SK-N-SH (cell line): ENCODE measurements around the gene SETD1A. TPM values are rescaled to one million over a fixed set of nuclear protein-coding genes. Genes with fewer than 3 reads are reported as not detected.

Experiments used
- CTCF ChIA-PET: fragments of 300-600, 350-600 bp; formaldehyde crosslinking; extraction: SDS; loops from one replicate; lab custom pipeline; 2021; lab: Yijun Ruan, JAX
- POLR2A ChIA-PET: fragments of 350-600 bp; sonication (Branson Sonifier 250); formaldehyde crosslinking; extraction: SDS; loops from one replicate; lab custom pipeline; 2020; ENCODE audit warnings: antibody characterized with exemption, inconsistent platforms; lab: Yijun Ruan, JAX
- DNase-seq: peaks from one replicate; pipeline ENCODE4 v3.0.0; 2012
- H2AFZ ChIP-seq: fragments of 200-600 bp; sonication (generic); 2 replicates; pipeline ENCODE4 v1.8.1; 2016; ENCODE audit warnings: antibody characterized with exemption, mild to moderate bottlenecking, low read depth
- H3F3A ChIP-seq: fragments of 200-600 bp; sonication (generic); replicated peaks from 2 replicates; pipeline ENCODE3; 2016; ENCODE audit warnings: antibody characterized with exemption, mild to moderate bottlenecking; ENCODE audit not compliant: insufficient read depth
- H3K27ac ChIP-seq, 2 experiments: fragments of 200-500 bp in 1 of 2; fragments of 200-600 bp in 1 of 2; sonication (Bioruptor generic) in 1 of 2; sonication (generic), shearing (Covaris generic) in 1 of 2; 2 replicates each; pipeline versions ENCODE4 v1.5.1 to v1.6.1; 2014 to 2016; ENCODE audit warnings: low read depth in 2 of 2, inconsistent platforms in 1 of 2, low read length in 1 of 2, mild to moderate bottlenecking in 1 of 2, mixed read lengths in 1 of 2
- H3K27me3 ChIP-seq: fragments of 200-600 bp; sonication (generic), shearing (Covaris generic); 2 replicates; pipeline ENCODE4 v1.6.1; 2016; ENCODE audit warnings: mixed run types; ENCODE audit not compliant: insufficient read depth
- H3K36me3 ChIP-seq, 2 experiments: fragments of 200-500 bp in 1 of 2; fragments of 200-600 bp in 1 of 2; sonication (Bioruptor generic) in 1 of 2; sonication (generic) in 1 of 2; replicated peaks in 1 of 2; 2 replicates each; pipeline versions ENCODE3 to v1.5.1; 2014 to 2016; ENCODE audit warnings: low read length in 1 of 2, mild to moderate bottlenecking in 1 of 2; ENCODE audit not compliant: insufficient read depth in 2 of 2, control insufficient read depth in 1 of 2
- H3K4me1 ChIP-seq, 2 experiments: fragments of 200-500 bp in 1 of 2; fragments of 200-600 bp in 1 of 2; sonication (Bioruptor generic) in 1 of 2; sonication (generic), shearing (Covaris generic) in 1 of 2; 2 replicates each; pipeline versions ENCODE4 v1.5.1 to v1.6.1; 2014 to 2016; ENCODE audit warnings: low read depth in 1 of 2, low read length in 1 of 2, mixed run types in 1 of 2; ENCODE audit not compliant: insufficient read depth in 2 of 2, control insufficient read depth in 1 of 2
- H3K4me2 ChIP-seq: fragments of 200-600 bp; sonication (generic), shearing (Covaris generic); 2 replicates; pipeline ENCODE4 v1.6.1; 2017; ENCODE audit warnings: mixed run types
- H3K4me3 ChIP-seq, 2 experiments: fragments of 200-500 bp in 1 of 2; fragments of 200-600 bp in 1 of 2; sonication (Bioruptor generic) in 1 of 2; sonication (generic), shearing (Covaris generic) in 1 of 2; 2 replicates each; pipeline versions ENCODE4 v1.5.1 to v1.8.1; 2014 to 2016; ENCODE audit warnings: low read depth in 2 of 2, inconsistent platforms in 1 of 2, low read length in 1 of 2, mild to moderate bottlenecking in 1 of 2, mixed read lengths in 1 of 2, moderate library complexity in 1 of 2
- H3K79me2 ChIP-seq: fragments of 200-600 bp; sonication (generic); 2 replicates; pipeline ENCODE4 v1.8.1; 2017; ENCODE audit warnings: mild to moderate bottlenecking; ENCODE audit not compliant: insufficient read depth
- H3K9ac ChIP-seq: fragments of 200-600 bp; sonication (generic); 2 replicates; pipeline ENCODE4 v1.6.1; 2017; ENCODE audit warnings: mixed run types
- H3K9me2 ChIP-seq: fragments of 200-600 bp; sonication (generic); 2 replicates; pipeline ENCODE4 v1.6.1; 2017; ENCODE audit warnings: mixed run types
- H3K9me3 ChIP-seq: fragments of 200-600 bp; sonication (generic); 2 replicates; pipeline ENCODE4 v1.6.1; 2017; ENCODE audit warnings: mixed run types, mild to moderate bottlenecking, moderate library complexity
- H4K20me1 ChIP-seq: fragments of 200-600 bp; sonication (generic); 2 replicates; pipeline ENCODE4 v1.6.1; 2017; ENCODE audit warnings: mild to moderate bottlenecking, mixed run types; ENCODE audit not compliant: insufficient read depth
- CHD2 ChIP-seq: fragments of 150-350 bp; IDR thresholded peaks from 2 replicates; pipeline ENCODE4 v1.6.1; 2018; ENCODE audit warnings: low read length; ENCODE audit not compliant: partially characterized antibody
- EP300 ChIP-seq, 2 experiments: IDR thresholded peaks; 2 replicates each; pipeline versions ENCODE4 v1.4.0 to v1.6.1; 2012; ENCODE audit warnings: borderline replicate concordance in 1 of 2, low read depth in 1 of 2, low read length in 1 of 2
- EZH2phosphoT487 ChIP-seq: fragments of 200-600 bp; sonication (generic); IDR thresholded peaks from 2 replicates; pipeline ENCODE4 v1.6.1; 2017; ENCODE audit warnings: low read depth, mixed run types, mild to moderate bottlenecking, antibody characterized with exemption, moderate library complexity, borderline replicate concordance
- FOXJ3 ChIP-seq: sonication (generic); formaldehyde crosslinking; IDR thresholded peaks from 2 replicates; pipeline ENCODE4 v1.5.1; 2020; ENCODE audit warnings: mild to moderate bottlenecking, missing genetic modification reagents
- FOXM1 ChIP-seq: IDR thresholded peaks from 2 replicates; pipeline ENCODE4 v1.4.0; 2012; ENCODE audit warnings: low read depth, mild to moderate bottlenecking
- GABPA ChIP-seq: IDR thresholded peaks from 2 replicates; pipeline ENCODE4 v1.4.0; 2012; ENCODE audit warnings: low read depth, mild to moderate bottlenecking
- JUND ChIP-seq: IDR thresholded peaks from 2 replicates; pipeline ENCODE4 v1.4.0; 2012
- MXI1 ChIP-seq: IDR thresholded peaks from 2 replicates; pipeline ENCODE4 v1.6.1; 2012; ENCODE audit warnings: mild to moderate bottlenecking, low read depth, low read length, improper control_type of control experiment
- POLR2AphosphoS5 ChIP-seq: IDR thresholded peaks from 2 replicates; pipeline ENCODE4 v1.6.1; 2012; ENCODE audit warnings: low read depth, low read length
- RCOR1 ChIP-seq: fragments of 150-350 bp; IDR thresholded peaks from 2 replicates; pipeline ENCODE4 v1.6.1; 2017; ENCODE audit warnings: antibody characterized with exemption, low read length
- RFX5 ChIP-seq: IDR thresholded peaks from 2 replicates; pipeline ENCODE4 v1.6.1; 2012; ENCODE audit warnings: mild to moderate bottlenecking, improper control_type of control experiment, low read length
- SIN3A ChIP-seq: IDR thresholded peaks from 2 replicates; pipeline ENCODE4 v1.6.1; 2012; ENCODE audit warnings: low read depth, mild to moderate bottlenecking, low read length, moderate library complexity, borderline replicate concordance
- SMC3 ChIP-seq: IDR thresholded peaks from 2 replicates; pipeline ENCODE4 v1.6.1; 2012; ENCODE audit warnings: low read depth, low read length, improper control_type of control experiment
- TCF12 ChIP-seq: IDR thresholded peaks from 2 replicates; pipeline ENCODE4 v1.4.0; 2012
- TEAD4 ChIP-seq: IDR thresholded peaks from 2 replicates; pipeline ENCODE4 v1.4.0; 2012; ENCODE audit warnings: mild to moderate bottlenecking, borderline replicate concordance; ENCODE audit not compliant: insufficient read depth
- USF2 ChIP-seq: fragments of 150-350 bp; IDR thresholded peaks from 2 replicates; pipeline ENCODE4 v1.6.1; 2017; ENCODE audit warnings: antibody characterized with exemption, low read length, low read depth, borderline replicate concordance
- WGBS: methylation state at CpG from one replicate; pipeline ENCODE4 v1.1.6; 2017; ENCODE audit warnings: low lambda C conversion rate; 5-methylcytosine and 5-hydroxymethylcytosine counted together
- polyA plus RNA-seq, 3 experiments: library from polyadenylated mRNA; depleted of rRNA; stranded (reverse); fragments of >200 nt; gene quantifications; 2 replicates each; pipeline ENCODE4 v1.2.3, GENCODE V29; 2012
- TF ChIP-seq, protein P1 (sequence below): IDR thresholded peaks from 2 replicates; pipeline ENCODE4 v1.4.0; 2012; ENCODE audit warnings: low read depth, borderline replicate concordance
- TF ChIP-seq, protein P2 (sequence below): fragments of 200-600 bp; sonication (generic); IDR thresholded peaks from 2 replicates; pipeline ENCODE4 v1.6.1; 2017; ENCODE audit warnings: antibody characterized with exemption, mild to moderate bottlenecking, moderate library complexity
- TF ChIP-seq, protein P3 (sequence below): IDR thresholded peaks from 2 replicates; pipeline ENCODE4 v1.4.0; 2012; ENCODE audit warnings: low read depth

SETD1A gene
- polyA plus RNA-seq, 1 of the 3 experiments (the other 2 are of a cell fraction) = 6.8 TPM

DNA sequence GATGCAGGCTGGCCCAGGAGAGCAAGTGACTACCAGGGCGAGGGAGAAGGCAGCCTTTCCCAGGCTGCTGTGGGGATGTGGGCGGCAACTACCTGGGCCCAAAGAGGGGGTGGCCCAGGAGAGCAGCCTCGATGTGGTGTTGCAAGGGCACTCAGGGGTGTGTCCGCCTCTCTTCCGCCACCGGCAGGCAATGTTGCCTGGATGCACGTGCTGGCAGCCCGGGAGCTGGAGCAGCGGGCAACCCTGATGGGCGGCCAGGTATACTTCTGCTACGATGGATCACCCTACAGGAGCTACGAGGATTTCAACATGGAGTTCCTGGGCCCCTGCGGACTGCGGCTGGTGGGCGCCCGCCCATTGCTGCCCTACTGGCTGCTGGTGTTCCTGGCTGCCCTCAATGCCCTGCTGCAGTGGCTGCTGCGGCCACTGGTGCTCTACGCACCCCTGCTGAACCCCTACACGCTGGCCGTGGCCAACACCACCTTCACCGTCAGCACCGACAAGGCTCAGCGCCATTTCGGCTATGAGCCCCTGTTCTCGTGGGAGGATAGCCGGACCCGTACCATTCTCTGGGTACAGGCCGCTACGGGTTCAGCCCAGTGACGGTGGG is 30.1 kb downstream of the SETD1A start:
- H3K9me3 ChIP-seq = no peaks in the 10 kb centered on the region
- H3K27ac ChIP-seq = no peak overlapping the region
- no peaks in the 10 kb centered on the region for H3K79me2 ChIP-seq
- H4K20me1 ChIP-seq = no peaks in the 10 kb centered on the region
- no peak overlapping the region for H3K9ac ChIP-seq
- CTCF ChIA-PET = interaction anchor here (0.5 to 2.2 kb wide), 2 partner anchors 155 to 455 kb away, joined by 3 to 6 read pairs; partner anchors contain the start of gene ZNF843
- H3F3A ChIP-seq = no peaks in the 10 kb centered on the region
- DNase-seq = no peak
- POLR2A ChIA-PET = interaction anchor here (0.9 kb wide), 1 partner anchor 9 kb away, joined by 5 read pairs; no protein-coding TSS in a partner anchor
- 97% methylated on average over 7 of the region's 30 CpGs for WGBS
- no peaks in the 10 kb centered on the region for H3K27me3 ChIP-seq
- H3K4me1 ChIP-seq = peaks cover 5 to 8% of the 10 kb centered on the region in 2 experiments; a peak in 2 of 4 replicates
- no peak overlapping the region for H3K4me2 ChIP-seq
- no peak overlapping the region for H3K4me3 ChIP-seq
- H3K36me3 ChIP-seq = peaks cover 0 to 10% of the 10 kb centered on the region in 2 experiments
- TF ChIP-seq, protein P1, sequence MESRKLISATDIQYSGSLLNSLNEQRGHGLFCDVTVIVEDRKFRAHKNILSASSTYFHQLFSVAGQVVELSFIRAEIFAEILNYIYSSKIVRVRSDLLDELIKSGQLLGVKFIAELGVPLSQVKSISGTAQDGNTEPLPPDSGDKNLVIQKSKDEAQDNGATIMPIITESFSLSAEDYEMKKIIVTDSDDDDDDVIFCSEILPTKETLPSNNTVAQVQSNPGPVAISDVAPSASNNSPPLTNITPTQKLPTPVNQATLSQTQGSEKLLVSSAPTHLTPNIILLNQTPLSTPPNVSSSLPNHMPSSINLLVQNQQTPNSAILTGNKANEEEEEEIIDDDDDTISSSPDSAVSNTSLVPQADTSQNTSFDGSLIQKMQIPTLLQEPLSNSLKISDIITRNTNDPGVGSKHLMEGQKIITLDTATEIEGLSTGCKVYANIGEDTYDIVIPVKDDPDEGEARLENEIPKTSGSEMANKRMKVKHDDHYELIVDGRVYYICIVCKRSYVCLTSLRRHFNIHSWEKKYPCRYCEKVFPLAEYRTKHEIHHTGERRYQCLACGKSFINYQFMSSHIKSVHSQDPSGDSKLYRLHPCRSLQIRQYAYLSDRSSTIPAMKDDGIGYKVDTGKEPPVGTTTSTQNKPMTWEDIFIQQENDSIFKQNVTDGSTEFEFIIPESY = no peak
- TF ChIP-seq TCF12 = no peak
- no peak for TF ChIP-seq SMC3
- no peak for TF ChIP-seq JUND
- no peak for TF ChIP-seq FOXJ3 (CRISPR knock-in tag)
- no peak for TF ChIP-seq EZH2phosphoT487
- TF ChIP-seq RFX5 = no peak
- no peak for TF ChIP-seq FOXM1
- TF ChIP-seq EP300 (IDR thresholded peaks at IDR 0.05; ENCODE audit: borderline replicate concordance in 1 of 2, low read depth in 1 of 2, low read length in 1 of 2) = no peak
- TF ChIP-seq POLR2AphosphoS5 = no peak
- TF ChIP-seq SIN3A = no peak
- TF ChIP-seq GABPA = no peak
- TF ChIP-seq, protein P2, sequence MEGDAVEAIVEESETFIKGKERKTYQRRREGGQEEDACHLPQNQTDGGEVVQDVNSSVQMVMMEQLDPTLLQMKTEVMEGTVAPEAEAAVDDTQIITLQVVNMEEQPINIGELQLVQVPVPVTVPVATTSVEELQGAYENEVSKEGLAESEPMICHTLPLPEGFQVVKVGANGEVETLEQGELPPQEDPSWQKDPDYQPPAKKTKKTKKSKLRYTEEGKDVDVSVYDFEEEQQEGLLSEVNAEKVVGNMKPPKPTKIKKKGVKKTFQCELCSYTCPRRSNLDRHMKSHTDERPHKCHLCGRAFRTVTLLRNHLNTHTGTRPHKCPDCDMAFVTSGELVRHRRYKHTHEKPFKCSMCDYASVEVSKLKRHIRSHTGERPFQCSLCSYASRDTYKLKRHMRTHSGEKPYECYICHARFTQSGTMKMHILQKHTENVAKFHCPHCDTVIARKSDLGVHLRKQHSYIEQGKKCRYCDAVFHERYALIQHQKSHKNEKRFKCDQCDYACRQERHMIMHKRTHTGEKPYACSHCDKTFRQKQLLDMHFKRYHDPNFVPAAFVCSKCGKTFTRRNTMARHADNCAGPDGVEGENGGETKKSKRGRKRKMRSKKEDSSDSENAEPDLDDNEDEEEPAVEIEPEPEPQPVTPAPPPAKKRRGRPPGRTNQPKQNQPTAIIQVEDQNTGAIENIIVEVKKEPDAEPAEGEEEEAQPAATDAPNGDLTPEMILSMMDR = no peak
- TF ChIP-seq, protein P3, sequence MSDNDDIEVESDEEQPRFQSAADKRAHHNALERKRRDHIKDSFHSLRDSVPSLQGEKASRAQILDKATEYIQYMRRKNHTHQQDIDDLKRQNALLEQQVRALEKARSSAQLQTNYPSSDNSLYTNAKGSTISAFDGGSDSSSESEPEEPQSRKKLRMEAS = no peak
- TF ChIP-seq TEAD4 = no peak
- TF ChIP-seq USF2 = no peak
- TF ChIP-seq CHD2 = no peak
- TF ChIP-seq RCOR1 = no peak
- TF ChIP-seq MXI1 = no peak
- H2AFZ ChIP-seq = no peak overlapping the region
- no peaks in the 10 kb centered on the region for H3K9me2 ChIP-seq
